ENCODE measurements around the gene SHTN1.

DNA sequence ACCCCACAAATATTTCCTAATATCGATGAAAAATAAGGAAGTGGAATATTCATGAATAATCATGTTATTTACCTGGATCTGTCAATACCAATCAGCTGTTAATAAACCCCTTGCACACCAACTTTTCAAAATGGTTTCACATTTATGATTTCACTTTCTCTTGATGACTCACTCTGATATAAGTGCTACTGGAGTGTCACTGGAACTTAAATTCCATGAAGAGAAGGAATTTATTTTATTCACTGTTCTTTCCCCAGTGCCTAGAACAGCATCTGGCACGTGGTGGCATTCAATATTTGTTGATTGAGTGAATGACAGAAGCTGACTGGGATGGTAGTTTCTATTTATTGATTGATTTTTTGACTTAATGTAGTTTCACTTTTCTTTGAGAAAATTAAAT lies 159.2 kb downstream of the SHTN1 start:
- TF ChIP-seq POLR2AphosphoS5 (IDR thresholded peaks at IDR 0.05; ENCODE audit: borderline replicate concordance, low read depth, low read length) = no peak
- no peak for TF ChIP-seq EZH2 (IDR thresholded peaks at IDR 0.05)

All from SK-N-MC (cell line).